Activated CD8-positive, alpha-beta memory T cell treated with anti-CD3 and anti-CD28 coated beads for 1 hour (primary cell): ENCODE data around the gene OSTF1.

ENCODE experiments used
- DNase-seq, 2 donors: peaks; one replicate each; pipeline ENCODE4 v3.0.0-alpha.2; 2020; ENCODE audit warnings: low read depth in 1 of 2; ENCODE audit errors: extremely low read depth in 1 of 2

The OSTF1 gene

GRCh38 chr9:75087824-75088645, at the start of gene OSTF1, which contains the start of gene NMRK1:
Gene OSTF1 (plus strand): TSS chr9:75088514. CDS start chr9:75088693, 179 bp downstream.
Gene NMRK1 (minus strand): TSS chr9:75088155. CDS start chr9:75083115, 5,040 bp downstream.
- peak; percentile 73 to 88 for DNase-seq

GRCh38 chr9:75039009-75039408, 49.3 kb upstream of the OSTF1 start:
- DNase-seq, result no peak

GRCh38 chr9:75039801-75040200, 48.5 kb upstream of the OSTF1 start:
- DNase-seq, result no peak

- no peak for DNase-seq
These were observed 47.3 kb upstream of the OSTF1 start for GRCh38 chr9:75041041-75041440.

- no peak for DNase-seq
These were observed 41.5 kb upstream of the OSTF1 start for GRCh38 chr9:75046725-75047345.

GRCh38 chr9:75047506-75047905, 40.8 kb upstream of the OSTF1 start:
- DNase-seq, result no peak

GRCh38 chr9:75051285-75051684, 37.0 kb upstream of the OSTF1 start:
- DNase-seq, result no peak

- no peak for DNase-seq
These were observed 34.4 kb upstream of the OSTF1 start for GRCh38 chr9:75053869-75054268.

GRCh38 chr9:75054368-75055001, 33.8 kb upstream of the OSTF1 start:
- no peak for DNase-seq

- DNase-seq, result no peak
These were observed 27.1 kb upstream of the OSTF1 start for GRCh38 chr9:75061169-75061568.

- DNase-seq, result no peak
These were observed 24.6 kb upstream of the OSTF1 start for GRCh38 chr9:75063556-75064305.

- no peak for DNase-seq
These were observed 23.8 kb upstream of the OSTF1 start for GRCh38 chr9:75064307-75065025.

- no peak for DNase-seq
These were observed 22.8 kb upstream of the OSTF1 start for GRCh38 chr9:75065510-75065909.

- no peak for DNase-seq
These were observed 20.4 kb upstream of the OSTF1 start for GRCh38 chr9:75067894-75068293.

- no peak for DNase-seq
These were observed 19.1 kb upstream of the OSTF1 start for GRCh38 chr9:75069171-75069570.

- DNase-seq, result peak in 1 of 2 donors; percentile 42
These were observed 16.7 kb upstream of the OSTF1 start for GRCh38 chr9:75071530-75072122.

GRCh38 chr9:75072895-75073294, 15.4 kb upstream of the OSTF1 start:
- DNase-seq, result no peak

GRCh38 chr9:75081632-75082031, 6.7 kb upstream of the OSTF1 start:
- DNase-seq, result no peak

- DNase-seq, result no peak
These were observed 4.9 kb upstream of the OSTF1 start for GRCh38 chr9:75083188-75083970.
